ENCODE data around the gene OR1E2. TPM values are rescaled to one million over a fixed set of nuclear protein-coding genes. Genes with fewer than 3 reads are reported as not detected.

Gene OR1E2
- total RNA-seq, result 0.07 TPM in 1 of 2 replicates, not detected in the other

GRCh38 chr17:3433741-3434140 lies at the start of gene OR1E2:
Gene OR1E2 (minus strand): TSS chr17:3433841. CDS start chr17:3433841, 0 bp downstream.

GRCh38 chr17:3475812-3476610 lies 42.4 kb upstream of the OR1E2 start, which contains the start of gene ASPA:
Gene ASPA (plus strand): TSS chr17:3475997. CDS start chr17:3476160, 163 bp downstream.

GRCh38 chr17:3471599-3471998 lies 38.0 kb upstream of the OR1E2 start, which contains the start of gene SPATA22:
Gene SPATA22 (minus strand): TSS chr17:3471819. CDS start chr17:3469325, 2,494 bp downstream.

DNA sequence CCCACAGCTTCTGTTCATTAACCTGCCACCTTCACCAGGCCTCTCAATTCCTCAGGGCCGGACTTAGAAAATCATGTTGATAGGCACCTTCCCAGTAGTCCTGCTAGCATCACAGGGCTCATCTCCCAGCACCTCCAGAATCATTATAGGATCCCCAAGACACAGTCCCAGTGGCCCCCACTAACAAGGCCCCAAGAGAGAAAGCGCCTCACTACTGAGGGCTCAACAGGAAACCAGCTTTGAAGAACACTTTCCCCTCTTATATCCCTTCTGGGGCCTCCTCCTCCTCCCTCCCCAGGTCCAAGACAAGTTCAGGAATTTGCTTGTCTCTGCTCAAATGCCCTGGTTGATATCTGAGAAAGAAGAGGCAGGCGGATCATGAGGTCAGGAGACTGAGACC lies 22.6 kb downstream of the OR1E2 start, which contains the start of gene OR3A3:
OR3A3 (plus strand) TSS at position 301 of the 400 bp plus-strand sequence.

GRCh38 chr17:3398310-3398709 lies 35.3 kb downstream of the OR1E2 start, which contains the start of gene OR1E1:
Gene OR1E1 (minus strand): TSS chr17:3398410. CDS start chr17:3398410, 0 bp downstream.

GRCh38 chr17:3385869-3386816 lies 47.5 kb downstream of the OR1E2 start, which contains the start of gene OR3A2:
Gene OR3A2 (minus strand): TSS chr17:3386308.

Other genes with a start within 250 kb of the OR1E2 start
- not detected in 2 replicates for gene OR1A2, start 236.3 kb downstream of the OR1E2 start, total RNA-seq
- gene OR1A1, start 226.2 kb downstream of the OR1E2 start, total RNA-seq, result not detected in 2 replicates
- gene OR3A1, start 135.5 kb downstream of the OR1E2 start, total RNA-seq, result 0.07 and 0.10 TPM in 2 replicates
- gene OR3A2, start 47.5 kb downstream of the OR1E2 start, total RNA-seq, result 0.20 TPM in 1 of 2 replicates, not detected in the other
- gene OR1E1, start 35.4 kb downstream of the OR1E2 start, total RNA-seq, result not detected in 2 replicates
- 0.10 TPM in 1 of 2 replicates, not detected in the other for gene OR3A3, start 22.5 kb downstream of the OR1E2 start, total RNA-seq
- 0.13 and 0.26 TPM in 2 replicates for gene SPATA22, start 38.0 kb upstream of the OR1E2 start, total RNA-seq
- gene ASPA, start 42.2 kb upstream of the OR1E2 start, total RNA-seq, result 0.07 and 1.2 TPM in 2 replicates
- gene TRPV3, start 124.0 kb upstream of the OR1E2 start, total RNA-seq, result 1.4 and 2.3 TPM in 2 replicates
- gene TRPV1, start 175.6 kb upstream of the OR1E2 start, total RNA-seq, result 2.0 and 2.8 TPM in 2 replicates
- 8.4 and 10.2 TPM in 2 replicates for gene SHPK, start 202.4 kb upstream of the OR1E2 start, total RNA-seq
- gene CTNS, start 202.9 kb upstream of the OR1E2 start, total RNA-seq, result 24.6 and 31.3 TPM in 2 replicates
- gene TAX1BP3, start 234.7 kb upstream of the OR1E2 start, total RNA-seq, result 159 and 217 TPM in 2 replicates
- 10.2 and 11.0 TPM in 2 replicates for gene EMC6, start 235.0 kb upstream of the OR1E2 start, total RNA-seq

All from smooth muscle cell of the pulmonary artery (primary cell).